Activated T-helper 9 cell treated with anti-CD3 and anti-CD28 coated beads, Interleukin-2, amount 50 U/mL, for 16 hours (primary cell): ENCODE data around the gene USP31.
A peak's percentile ranks its signal among the peaks of the same experiment; 100 is the strongest.
"Not testable (repeated sequence)": the region's sequence is repeated elsewhere in the genome, so short reads cannot be mapped to it uniquely, and the experiment has no call there.

Source experiments
- DNase-seq: peaks from one replicate; pipeline ENCODE4 v3.0.0-alpha.2; 2020; ENCODE audit warnings: low read depth

The USP31 gene

GRCh38 chr16:23156110-23156509, 6.9 kb upstream of the USP31 start:
- DNase-seq, result no peak

DNA sequence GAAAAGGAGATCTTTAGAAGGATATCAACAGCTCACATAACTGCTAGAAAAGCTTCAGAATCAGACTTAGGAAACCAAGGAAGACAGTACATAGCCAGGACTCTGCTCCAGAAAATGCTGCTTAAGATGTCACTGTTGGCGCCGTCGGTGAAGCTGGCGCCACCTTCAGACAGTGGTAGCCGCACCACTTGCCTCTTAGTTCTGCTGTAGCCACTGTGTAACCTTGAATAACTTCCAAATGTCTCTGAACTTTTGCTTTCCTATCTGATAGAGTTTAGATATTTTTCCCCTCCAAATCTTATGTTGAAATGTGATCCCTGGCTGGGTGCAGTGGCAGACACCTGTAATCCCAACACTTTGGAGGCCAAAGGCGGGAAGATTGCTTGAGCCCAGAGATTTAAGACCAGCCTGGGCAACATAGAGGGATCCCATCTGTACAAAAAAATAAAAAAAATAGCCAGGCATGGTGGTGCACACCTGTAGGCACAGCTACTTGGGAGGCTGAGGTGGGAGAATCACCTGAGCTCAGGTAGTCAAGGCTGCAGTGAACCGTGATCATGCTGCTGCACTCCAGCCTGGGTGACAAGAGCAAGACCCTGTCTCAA, 6.3 kb upstream of the USP31 start:
- no peak for DNase-seq

DNA sequence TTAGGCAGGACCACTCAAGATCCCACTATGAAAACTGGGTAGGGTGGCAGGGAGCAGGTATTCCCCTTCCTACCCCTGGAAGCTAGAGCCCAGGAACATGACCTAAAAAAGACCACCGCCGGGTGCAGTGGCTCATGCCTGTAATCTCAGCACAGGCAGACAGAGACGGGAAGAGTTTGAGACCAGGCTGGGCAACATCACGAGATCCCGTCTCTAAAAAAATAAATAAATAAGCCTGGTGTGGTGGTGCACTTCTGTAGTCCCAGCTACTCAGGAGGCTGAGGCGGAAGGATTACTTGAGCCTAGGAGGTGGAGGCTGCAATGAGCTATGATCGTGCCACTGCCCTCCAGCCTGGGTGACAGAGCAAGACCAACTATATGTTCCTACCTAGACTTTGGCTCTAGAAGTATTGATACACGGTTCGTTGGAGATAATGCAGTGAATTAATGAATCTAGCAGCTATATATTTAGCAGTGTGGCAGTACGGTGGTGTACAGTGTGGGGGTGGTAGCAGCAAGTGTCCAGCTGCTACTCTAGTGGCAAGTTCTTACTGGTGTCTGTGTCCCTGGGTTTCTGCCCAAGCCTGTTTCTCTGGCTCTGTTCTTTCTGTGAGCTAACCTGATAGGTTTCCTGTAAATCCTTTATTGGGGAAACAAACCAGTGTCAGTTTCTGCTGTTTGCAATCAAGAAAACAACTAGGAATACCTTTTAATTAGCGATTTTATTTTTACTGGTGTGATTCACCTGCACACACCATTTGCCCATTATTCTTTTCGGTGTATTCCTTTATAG, 3.3 kb upstream of the USP31 start:
- no peak for DNase-seq

- DNase-seq, result no peak
These were observed 727 bp upstream of the USP31 start for GRCh38 chr16:23149993-23150364.

- peak; percentile 39 for DNase-seq
These were observed 562 bp downstream of the USP31 start for GRCh38 chr16:23148513-23149266.

DNA sequence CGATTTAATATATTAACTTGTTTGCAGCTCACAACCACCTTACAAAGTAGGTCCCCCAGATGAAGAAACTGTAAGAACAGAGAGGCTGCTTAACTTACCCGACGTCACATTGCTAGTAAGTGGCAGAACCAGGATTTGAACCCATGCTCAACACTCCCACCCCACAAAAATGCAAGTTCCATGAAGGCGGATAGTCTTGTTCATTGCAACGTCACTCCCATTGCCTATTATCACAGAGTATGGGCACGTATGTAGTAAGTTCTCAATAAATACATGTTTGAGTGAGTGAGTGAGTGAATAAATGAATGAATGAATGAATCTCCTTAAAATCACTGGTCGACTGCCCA, 1.1 kb downstream of the USP31 start:
- DNase-seq, result no peak

DNA sequence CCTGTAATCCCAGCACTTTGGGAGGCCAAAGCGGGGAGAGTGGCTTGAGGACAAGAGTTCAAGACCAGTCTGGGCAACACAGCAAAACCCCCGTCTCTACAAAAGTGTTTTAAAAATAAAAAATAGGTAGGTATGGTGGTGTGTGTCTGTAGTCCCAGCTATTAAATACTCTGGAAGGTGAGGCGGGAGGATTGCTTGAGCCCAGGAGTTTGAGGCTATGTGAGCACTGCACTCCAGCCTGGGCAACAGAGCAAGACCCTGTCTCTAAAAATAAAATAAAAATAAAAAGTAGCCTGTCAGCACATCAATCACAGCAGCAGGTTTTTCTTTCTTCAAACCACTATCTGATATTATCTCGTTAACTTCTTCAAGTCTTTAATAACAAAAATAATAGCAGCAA, 1.6 kb downstream of the USP31 start:
- no peak for DNase-seq

DNA sequence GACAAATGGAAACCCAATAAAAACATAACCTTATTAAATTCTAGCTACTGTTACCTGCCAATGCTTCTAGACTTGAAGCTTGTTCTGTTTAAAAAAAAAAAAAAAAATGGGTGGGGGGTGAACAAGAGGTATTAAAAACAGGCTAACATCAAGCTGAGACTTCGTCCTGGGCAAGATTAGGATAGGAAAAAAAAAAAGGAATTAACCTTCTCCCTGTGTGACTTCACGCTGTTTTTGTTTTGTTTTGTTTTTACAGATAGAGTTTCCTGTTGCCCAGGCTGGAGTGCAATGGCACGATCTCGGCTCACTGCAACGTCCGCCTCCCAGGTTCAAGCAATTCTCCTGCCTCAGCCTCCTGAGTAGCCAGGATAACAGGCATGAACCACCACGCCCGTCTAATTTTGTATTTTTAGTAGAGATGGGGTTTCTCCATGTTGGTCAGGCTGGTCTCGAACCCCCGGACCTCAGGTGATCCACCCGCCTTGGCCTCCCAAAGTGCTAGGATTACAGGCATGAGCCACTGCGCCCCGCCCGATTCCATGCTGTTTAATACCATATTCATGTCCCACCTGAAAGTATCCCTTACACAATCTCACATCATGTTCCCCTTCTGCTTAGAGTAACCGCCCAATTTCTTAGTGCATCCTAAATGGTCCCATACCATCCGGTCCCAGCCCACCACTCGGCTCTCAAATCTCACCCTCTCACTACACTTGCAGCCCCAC, 2.2 kb downstream of the USP31 start:
- no peak for DNase-seq

DNA sequence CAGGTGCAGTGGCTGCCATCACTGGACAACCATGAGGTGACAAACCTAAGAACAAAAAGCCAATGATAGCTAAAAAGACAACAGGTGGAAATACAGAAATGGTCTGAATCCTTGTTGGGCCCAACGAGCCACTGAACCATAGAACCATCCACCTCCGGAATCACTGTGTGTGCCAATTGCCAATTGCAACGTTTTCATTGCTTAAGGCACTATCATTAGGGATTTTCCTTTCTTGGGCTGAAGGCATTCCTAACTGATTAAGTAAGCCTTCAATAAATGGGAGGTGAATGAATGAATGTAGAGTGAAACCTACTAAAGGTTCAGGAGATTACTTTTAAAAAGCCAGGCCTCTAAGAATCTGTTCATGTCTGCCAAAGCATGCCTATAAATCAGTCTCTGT, 3.6 kb downstream of the USP31 start:
- no peak for DNase-seq

DNA sequence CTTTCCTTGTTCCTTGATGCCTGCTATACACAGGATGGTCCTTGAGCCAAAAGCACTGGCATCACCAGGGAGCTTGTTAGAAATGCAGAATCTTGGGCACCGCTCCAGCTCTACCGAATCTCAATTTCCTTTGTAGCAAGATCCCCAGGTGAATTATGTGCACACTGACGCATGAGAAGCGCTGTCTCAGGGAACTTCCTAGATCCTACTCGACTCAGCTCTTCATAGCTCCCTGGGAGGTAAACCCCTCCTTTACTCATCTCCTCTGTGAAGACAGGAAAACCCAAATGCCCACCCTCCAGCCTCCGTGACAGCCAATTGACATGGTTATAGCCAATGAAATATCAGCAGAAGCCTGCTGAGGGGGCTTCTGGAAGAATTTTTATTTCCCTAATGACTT, 4.1 kb downstream of the USP31 start:
- DNase-seq, result no peak

DNA sequence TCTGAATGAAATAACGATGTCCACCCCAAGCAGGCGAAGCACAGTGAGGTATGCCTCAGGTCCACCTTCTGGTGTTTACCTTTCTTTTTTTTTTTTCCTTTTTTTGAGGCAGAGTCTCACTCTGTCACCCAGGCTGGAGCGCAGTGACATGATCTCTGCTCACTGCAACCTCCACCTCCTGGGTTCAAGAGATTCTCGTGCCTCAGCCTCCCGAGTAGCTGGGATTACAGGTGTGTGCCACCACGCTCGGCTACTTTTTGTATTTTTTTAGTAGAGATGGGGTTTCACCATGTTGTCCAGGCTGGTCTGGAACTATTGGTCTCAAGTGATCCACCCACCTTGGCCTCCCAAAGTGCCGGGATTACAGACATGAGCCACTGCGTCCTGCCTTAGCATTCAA, 4.9 kb downstream of the USP31 start:
- not testable (repeated sequence) for DNase-seq

- no peak for DNase-seq
These were observed 5.9 kb downstream of the USP31 start for GRCh38 chr16:23143391-23143790.

- DNase-seq, result no peak
These were observed 7.1 kb downstream of the USP31 start for GRCh38 chr16:23141959-23142740.

DNA sequence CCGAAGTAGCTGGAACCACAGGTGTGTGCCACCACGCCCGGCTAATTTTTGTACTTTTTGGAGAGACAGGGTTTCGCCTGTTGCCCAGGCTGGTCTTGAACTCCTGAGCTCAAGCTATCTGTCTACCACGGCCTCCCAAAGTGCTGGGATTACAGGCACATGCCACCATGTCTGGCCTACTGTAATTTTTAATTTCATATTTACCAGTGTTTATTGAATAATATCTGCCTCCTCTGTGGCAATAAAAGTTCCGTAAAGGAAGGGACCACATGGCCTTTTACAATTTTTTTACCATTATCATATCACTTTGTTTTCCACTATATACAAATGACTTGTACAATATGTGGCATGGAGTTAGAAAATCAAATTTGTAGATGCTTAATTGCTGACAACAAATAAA, 7.8 kb downstream of the USP31 start:
- no peak for DNase-seq

- no peak for DNase-seq
These were observed 8.2 kb downstream of the USP31 start for GRCh38 chr16:23141033-23141432.

GRCh38 chr16:23140107-23140506, 9.1 kb downstream of the USP31 start:
- DNase-seq, result no peak

- DNase-seq, result no peak
These were observed 11.4 kb downstream of the USP31 start for GRCh38 chr16:23137818-23138217.

- no peak for DNase-seq
These were observed 12.0 kb downstream of the USP31 start for GRCh38 chr16:23137256-23137655.

DNA sequence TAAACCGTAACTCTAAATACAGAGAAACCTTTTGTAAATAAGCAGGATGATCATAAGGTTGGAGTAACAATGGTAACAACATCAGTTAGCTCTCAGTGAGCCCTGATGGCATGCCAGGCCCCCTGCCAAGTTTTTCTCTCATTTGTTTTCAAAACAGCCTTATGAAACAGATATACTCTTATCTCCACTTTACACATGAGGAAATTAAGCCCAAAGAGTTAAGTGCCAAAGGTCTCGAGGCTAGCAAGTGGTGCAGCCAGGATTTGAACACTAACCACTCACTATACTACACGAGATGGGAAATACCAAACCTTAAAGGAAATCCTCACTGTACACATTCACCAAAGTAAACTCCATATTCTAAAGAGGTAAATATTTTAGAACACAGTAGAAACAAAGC, 15.0 kb downstream of the USP31 start:
- no peak for DNase-seq

DNA sequence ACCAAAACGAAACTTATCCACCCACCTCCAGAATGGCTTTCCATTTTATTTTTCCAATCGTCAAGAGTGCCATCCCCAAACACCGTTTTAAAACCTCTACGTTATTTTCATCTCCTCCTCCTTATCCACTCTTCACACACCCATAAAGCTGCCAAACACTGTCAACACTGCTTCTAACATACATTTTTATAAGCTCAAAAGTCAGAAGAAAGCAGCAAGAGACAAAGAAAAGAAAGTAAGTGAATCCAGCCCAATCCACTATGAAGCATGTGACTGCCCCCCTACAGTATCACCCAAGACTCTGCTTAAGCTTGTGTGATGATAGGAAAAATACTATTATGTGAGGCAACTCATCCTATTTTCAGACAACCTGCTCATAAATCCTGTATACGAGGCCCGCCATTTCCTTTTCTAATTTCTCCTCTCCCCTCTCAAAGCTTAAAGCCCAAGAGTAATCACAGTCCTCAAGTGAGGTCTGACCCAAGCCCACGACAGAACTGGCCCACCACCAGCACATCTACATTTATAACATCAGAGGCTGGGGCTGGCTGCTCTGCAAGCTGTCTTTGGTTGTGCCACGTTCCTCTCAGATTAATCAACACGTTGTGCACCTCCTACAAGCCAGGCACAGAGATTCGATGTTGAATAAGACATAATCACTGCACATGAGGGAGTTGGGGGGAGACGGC, 16.3 kb downstream of the USP31 start:
- DNase-seq, result no peak

GRCh38 chr16:23131931-23132621, 17.2 kb downstream of the USP31 start:
- DNase-seq, result no peak
